Ovary (tissue), 3 donors: ENCODE measurements around the gene MKI67.

Source experiments
- CTCF ChIP-seq, 3 donors: fragments of 450-650 bp in 2 of 3; fragments of 200-600 bp in 1 of 3; IDR thresholded peaks; one replicate each; pipeline versions ENCODE4 v1.5.1 to v1.8.0; 2016 to 2022; ENCODE audit warnings: antibody characterized with exemption in 3 of 3, mild to moderate bottlenecking in 1 of 3
- POLR2A ChIP-seq: fragments of 450-650 bp; IDR thresholded peaks from one replicate; pipeline ENCODE4 v1.6.1; 2017; ENCODE audit warnings: antibody characterized with exemption, mild to moderate bottlenecking, moderate library complexity
- donor health status: DM: no; HTN: no; CAD: no.

GRCh38 chr10:128099901-128100300 lies 26.3 kb downstream of the MKI67 start:
- TF ChIP-seq CTCF (IDR thresholded peaks at IDR 0.05) (no peak), POLR2A (no peak)
